ENCODE data around the gene PPM1E. TPM values are rescaled to one million over a fixed set of nuclear protein-coding genes. Genes with fewer than 3 reads are reported as not detected.

The PPM1E gene
- total RNA-seq, 2 experiments from 2014 or later: not detected

DNA sequence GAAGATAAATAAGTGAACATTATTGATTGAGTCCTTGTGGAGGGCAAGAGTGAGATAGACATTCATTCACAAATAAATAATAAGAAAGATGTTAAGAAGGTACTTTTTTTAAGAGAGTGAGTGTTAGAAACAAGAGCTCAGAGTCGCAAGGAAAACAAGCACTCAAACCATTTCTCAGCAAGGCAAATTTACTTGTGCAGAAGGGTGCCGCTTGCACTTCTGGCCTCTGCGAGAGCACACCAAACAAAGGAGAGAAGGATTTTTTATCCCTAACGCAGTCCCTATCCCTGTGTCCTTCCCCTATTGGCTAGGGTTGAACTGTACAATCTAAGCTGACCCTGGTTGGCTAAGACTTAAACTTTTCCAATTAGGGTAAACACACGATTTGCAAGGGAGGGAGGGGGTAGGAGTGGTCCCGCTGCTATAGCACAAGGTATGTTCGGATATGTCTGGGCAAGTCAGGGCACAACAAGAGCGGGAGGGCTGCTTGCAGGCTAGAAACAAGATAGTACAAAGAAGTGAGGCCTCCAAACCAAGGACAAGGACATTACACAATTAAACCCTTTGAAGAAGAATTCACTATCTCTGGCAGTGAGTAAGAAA lies 156.2 kb downstream of the PPM1E start:
- CTCF ChIA-PET: no interaction called here
- Histone ChIP-seq H3K36me3 (ENCODE audit: insufficient read depth, low read length) (no peaks in the 10 kb centered on the region), H3K9me3 (ENCODE audit: control insufficient read depth in 1 of 2, insufficient read depth in 1 of 2, low read length in 2 of 2) (peaks cover 9 to 22% of the 10 kb centered on the region in 2 experiments), H3K4me3 (ENCODE audit: low read length) (no peak overlapping the region), H3K4me1 (ENCODE audit: insufficient read depth, low read length) (no peaks in the 10 kb centered on the region), H3K27me3 (ENCODE audit: control insufficient read depth in 1 of 2, insufficient read depth in 2 of 2, low read length in 2 of 2) (peaks cover 13 to 17% of the 10 kb centered on the region in 2 experiments), H3K27ac (ENCODE audit: low read depth in 1 of 2, low read length in 2 of 2) (no peak overlapping the region)
- no peak overlapping the region for H3K27ac Mint-ChIP-seq
- no peaks in the 10 kb centered on the region for H3K36me3 Mint-ChIP-seq (ENCODE audit: low read depth)
- no peak for DNase-seq
- POLR2A ChIA-PET: no interaction called here
- H3K27me3 Mint-ChIP-seq: peaks cover 20% of the 10 kb centered on the region
- TF ChIP-seq, protein P1, sequence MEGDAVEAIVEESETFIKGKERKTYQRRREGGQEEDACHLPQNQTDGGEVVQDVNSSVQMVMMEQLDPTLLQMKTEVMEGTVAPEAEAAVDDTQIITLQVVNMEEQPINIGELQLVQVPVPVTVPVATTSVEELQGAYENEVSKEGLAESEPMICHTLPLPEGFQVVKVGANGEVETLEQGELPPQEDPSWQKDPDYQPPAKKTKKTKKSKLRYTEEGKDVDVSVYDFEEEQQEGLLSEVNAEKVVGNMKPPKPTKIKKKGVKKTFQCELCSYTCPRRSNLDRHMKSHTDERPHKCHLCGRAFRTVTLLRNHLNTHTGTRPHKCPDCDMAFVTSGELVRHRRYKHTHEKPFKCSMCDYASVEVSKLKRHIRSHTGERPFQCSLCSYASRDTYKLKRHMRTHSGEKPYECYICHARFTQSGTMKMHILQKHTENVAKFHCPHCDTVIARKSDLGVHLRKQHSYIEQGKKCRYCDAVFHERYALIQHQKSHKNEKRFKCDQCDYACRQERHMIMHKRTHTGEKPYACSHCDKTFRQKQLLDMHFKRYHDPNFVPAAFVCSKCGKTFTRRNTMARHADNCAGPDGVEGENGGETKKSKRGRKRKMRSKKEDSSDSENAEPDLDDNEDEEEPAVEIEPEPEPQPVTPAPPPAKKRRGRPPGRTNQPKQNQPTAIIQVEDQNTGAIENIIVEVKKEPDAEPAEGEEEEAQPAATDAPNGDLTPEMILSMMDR (IDR thresholded peaks at IDR 0.05): no peak
- H3K4me3 Mint-ChIP-seq: no peak overlapping the region
- no peaks in the 10 kb centered on the region for H3K4me1 Mint-ChIP-seq (ENCODE audit: low read depth)
- peaks cover 8% of the 10 kb centered on the region for H3K9me3 Mint-ChIP-seq
- intact Hi-C loops (cut with DNase I, micrococcal nuclease): no loop called here
- no peak for ATAC-seq (ENCODE audit: poor library complexity)

DNA sequence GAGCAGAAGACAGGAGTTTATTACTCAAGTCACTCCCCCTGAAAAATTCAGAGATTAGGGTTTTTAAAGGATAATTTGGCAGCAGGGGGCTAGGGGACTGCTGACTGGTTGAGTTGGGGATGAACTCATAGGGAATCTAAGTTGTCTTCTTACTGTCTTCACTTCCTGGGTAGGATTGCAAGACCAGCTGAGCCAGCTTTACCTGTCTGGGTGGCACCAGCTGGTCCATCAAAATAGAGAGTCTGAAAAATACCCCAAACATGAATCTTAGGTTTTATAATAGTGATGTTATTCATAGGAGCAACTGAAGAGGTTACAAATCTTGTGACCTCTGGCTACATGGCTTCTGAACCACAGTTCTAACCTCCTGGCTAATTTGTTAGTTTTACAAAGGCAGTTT lies 157.9 kb downstream of the PPM1E start:
- Mint-ChIP-seq H3K27ac (no peak overlapping the region), H3K4me3 (no peak overlapping the region), H3K9me3 (peaks cover 8% of the 10 kb centered on the region), H3K27me3 (peaks cover 25% of the 10 kb centered on the region), H3K4me1 (ENCODE audit: low read depth) (no peaks in the 10 kb centered on the region), H3K36me3 (ENCODE audit: low read depth) (no peaks in the 10 kb centered on the region)
- intact Hi-C loops (cut with DNase I, micrococcal nuclease): no loop called here
- Histone ChIP-seq H3K4me3 (ENCODE audit: low read length) (no peak overlapping the region), H3K36me3 (ENCODE audit: insufficient read depth, low read length) (no peaks in the 10 kb centered on the region), H3K27ac (ENCODE audit: low read depth in 1 of 2, low read length in 2 of 2) (no peak overlapping the region), H3K4me1 (ENCODE audit: insufficient read depth, low read length) (no peaks in the 10 kb centered on the region), H3K27me3 (ENCODE audit: control insufficient read depth in 1 of 2, insufficient read depth in 2 of 2, low read length in 2 of 2) (peaks cover 10 to 15% of the 10 kb centered on the region in 2 experiments), H3K9me3 (ENCODE audit: control insufficient read depth in 1 of 2, insufficient read depth in 1 of 2, low read length in 2 of 2) (peaks cover 6 to 22% of the 10 kb centered on the region in 2 experiments)
- CTCF ChIA-PET: no interaction called here
- TF ChIP-seq, protein P1 (IDR thresholded peaks at IDR 0.05): no peak
- no peak for ATAC-seq (ENCODE audit: poor library complexity)
- DNase-seq: no peak
- POLR2A ChIA-PET: no interaction called here

GRCh38 chr17:58913971-58914769 lies 158.5 kb downstream of the PPM1E start:
- peaks cover 7 to 15% of the 10 kb centered on the region in 2 experiments for H3K27me3 ChIP-seq (ENCODE audit: control insufficient read depth in 1 of 2, insufficient read depth in 2 of 2, low read length in 2 of 2)
- H3K36me3 ChIP-seq (ENCODE audit: insufficient read depth, low read length): no peaks in the 10 kb centered on the region
- no peak overlapping the region for H3K27ac Mint-ChIP-seq
- H3K4me1 Mint-ChIP-seq (ENCODE audit: low read depth): no peaks in the 10 kb centered on the region
- intact Hi-C loops (cut with DNase I, micrococcal nuclease): no loop called here
- ChIA-PET POLR2A (no interaction called here), CTCF (no interaction called here)
- no peaks in the 10 kb centered on the region for H3K4me1 ChIP-seq (ENCODE audit: insufficient read depth, low read length)
- TF ChIP-seq, protein P1 (IDR thresholded peaks at IDR 0.05): no peak
- DNase-seq (no peak), ATAC-seq (ENCODE audit: poor library complexity) (no peak)
- H3K27ac ChIP-seq (ENCODE audit: low read depth in 1 of 2, low read length in 2 of 2): no peak overlapping the region
- no peaks in the 10 kb centered on the region for H3K36me3 Mint-ChIP-seq (ENCODE audit: low read depth)
- no peak overlapping the region for H3K4me3 ChIP-seq (ENCODE audit: low read length)
- peaks cover 25% of the 10 kb centered on the region for H3K27me3 Mint-ChIP-seq
- no peak overlapping the region for H3K4me3 Mint-ChIP-seq
- H3K9me3 Mint-ChIP-seq: peaks cover 8% of the 10 kb centered on the region
- peaks cover 6 to 22% of the 10 kb centered on the region in 2 experiments for H3K9me3 ChIP-seq (ENCODE audit: control insufficient read depth in 1 of 2, insufficient read depth in 1 of 2, low read length in 2 of 2)

All from CD4-positive, alpha-beta T cell (primary cell).